Prostate gland (tissue), 2 donors: ENCODE data around the gene TSGA10IP.

Experiments
- POLR2A ChIP-seq: fragments of 450-650 bp; IDR thresholded peaks from one replicate; pipeline ENCODE4 v1.6.1; 2016; ENCODE audit warnings: antibody characterized with exemption, mild to moderate bottlenecking
- POLR2AphosphoS5 ChIP-seq: sonication (generic); formaldehyde crosslinking; IDR thresholded peaks from one replicate; pipeline ENCODE4 v1.6.1; 2017; ENCODE audit warnings: antibody characterized with exemption
- TF ChIP-seq, protein P1 (sequence below), 4 experiments: fragments of 200-600 bp in 2 of 4; fragments of 450-650 bp in 2 of 4; sonication (generic) in 2 of 4; IDR thresholded peaks; 1 replicate in 3 of 4; 2 replicates in 1 of 4; pipeline ENCODE4 v1.5.1; 2016 to 2019; ENCODE audit warnings: antibody characterized with exemption in 4 of 4, mild to moderate bottlenecking in 2 of 4, moderate library complexity in 2 of 4

GRCh38 chr11:65942531-65942930 lies 2.7 kb upstream of the TSGA10IP start:
- TF ChIP-seq, protein P1, sequence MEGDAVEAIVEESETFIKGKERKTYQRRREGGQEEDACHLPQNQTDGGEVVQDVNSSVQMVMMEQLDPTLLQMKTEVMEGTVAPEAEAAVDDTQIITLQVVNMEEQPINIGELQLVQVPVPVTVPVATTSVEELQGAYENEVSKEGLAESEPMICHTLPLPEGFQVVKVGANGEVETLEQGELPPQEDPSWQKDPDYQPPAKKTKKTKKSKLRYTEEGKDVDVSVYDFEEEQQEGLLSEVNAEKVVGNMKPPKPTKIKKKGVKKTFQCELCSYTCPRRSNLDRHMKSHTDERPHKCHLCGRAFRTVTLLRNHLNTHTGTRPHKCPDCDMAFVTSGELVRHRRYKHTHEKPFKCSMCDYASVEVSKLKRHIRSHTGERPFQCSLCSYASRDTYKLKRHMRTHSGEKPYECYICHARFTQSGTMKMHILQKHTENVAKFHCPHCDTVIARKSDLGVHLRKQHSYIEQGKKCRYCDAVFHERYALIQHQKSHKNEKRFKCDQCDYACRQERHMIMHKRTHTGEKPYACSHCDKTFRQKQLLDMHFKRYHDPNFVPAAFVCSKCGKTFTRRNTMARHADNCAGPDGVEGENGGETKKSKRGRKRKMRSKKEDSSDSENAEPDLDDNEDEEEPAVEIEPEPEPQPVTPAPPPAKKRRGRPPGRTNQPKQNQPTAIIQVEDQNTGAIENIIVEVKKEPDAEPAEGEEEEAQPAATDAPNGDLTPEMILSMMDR (IDR thresholded peaks at IDR 0.05): no peak
- no peak for TF ChIP-seq POLR2A
- TF ChIP-seq POLR2AphosphoS5: no peak
